ENCODE measurements around the gene HOXA10.

Gene HOXA10

GRCh38 chr7:27145914-27146412, 28.2 kb downstream of the HOXA10 start:
- no peak overlapping the region for H3K4me3 ChIP-seq (ENCODE audit: low read length)
- peaks cover 9% of the 10 kb centered on the region; the same call in 1 of the 2 replicates for H3K4me1 ChIP-seq (ENCODE audit: low read length)
- peaks cover 12% of the 10 kb centered on the region for H3K79me2 ChIP-seq (ENCODE audit: low read length)
- H3K27ac ChIP-seq (ENCODE audit: low read length) = no peak overlapping the region
- H3K36me3 ChIP-seq (replicated peaks; ENCODE audit: low read depth, low read length) = no peaks in the 10 kb centered on the region
- no peak overlapping the region for H3K9ac ChIP-seq (ENCODE audit: low read length)
- H3K27me3 ChIP-seq (ENCODE audit: low read depth, low read length) = no peaks in the 10 kb centered on the region; the same call in 1 of the 2 replicates
- TF ChIP-seq, protein P1, sequence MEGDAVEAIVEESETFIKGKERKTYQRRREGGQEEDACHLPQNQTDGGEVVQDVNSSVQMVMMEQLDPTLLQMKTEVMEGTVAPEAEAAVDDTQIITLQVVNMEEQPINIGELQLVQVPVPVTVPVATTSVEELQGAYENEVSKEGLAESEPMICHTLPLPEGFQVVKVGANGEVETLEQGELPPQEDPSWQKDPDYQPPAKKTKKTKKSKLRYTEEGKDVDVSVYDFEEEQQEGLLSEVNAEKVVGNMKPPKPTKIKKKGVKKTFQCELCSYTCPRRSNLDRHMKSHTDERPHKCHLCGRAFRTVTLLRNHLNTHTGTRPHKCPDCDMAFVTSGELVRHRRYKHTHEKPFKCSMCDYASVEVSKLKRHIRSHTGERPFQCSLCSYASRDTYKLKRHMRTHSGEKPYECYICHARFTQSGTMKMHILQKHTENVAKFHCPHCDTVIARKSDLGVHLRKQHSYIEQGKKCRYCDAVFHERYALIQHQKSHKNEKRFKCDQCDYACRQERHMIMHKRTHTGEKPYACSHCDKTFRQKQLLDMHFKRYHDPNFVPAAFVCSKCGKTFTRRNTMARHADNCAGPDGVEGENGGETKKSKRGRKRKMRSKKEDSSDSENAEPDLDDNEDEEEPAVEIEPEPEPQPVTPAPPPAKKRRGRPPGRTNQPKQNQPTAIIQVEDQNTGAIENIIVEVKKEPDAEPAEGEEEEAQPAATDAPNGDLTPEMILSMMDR (IDR thresholded peaks at IDR 0.05; ENCODE audit: low read depth, low read length) = no peak
- TF ChIP-seq EZH2phosphoT487 (IDR thresholded peaks at IDR 0.05; ENCODE audit: low read depth) = no peak
- no peaks in the 10 kb centered on the region for H4K20me1 ChIP-seq (ENCODE audit: insufficient read depth, low read length)
- H3K4me2 ChIP-seq (ENCODE audit: low read length) = no peak overlapping the region
- no peak overlapping the region for H2AFZ ChIP-seq (ENCODE audit: low read depth, low read length)
- no peaks in the 10 kb centered on the region for H3K9me3 ChIP-seq (ENCODE audit: insufficient read depth, low read length)

GRCh38 chr7:27145165-27145913, 28.8 kb downstream of the HOXA10 start:
- H3K36me3 ChIP-seq (replicated peaks; ENCODE audit: low read depth, low read length) = no peaks in the 10 kb centered on the region
- no peaks in the 10 kb centered on the region for H3K9me3 ChIP-seq (ENCODE audit: insufficient read depth, low read length)
- peaks cover 9% of the 10 kb centered on the region; the same call in 1 of the 2 replicates for H3K4me1 ChIP-seq (ENCODE audit: low read length)
- TF ChIP-seq, protein P1 (IDR thresholded peaks at IDR 0.05; ENCODE audit: low read depth, low read length) = no peak
- TF ChIP-seq EZH2phosphoT487 (IDR thresholded peaks at IDR 0.05; ENCODE audit: low read depth) = no peak
- H3K4me2 ChIP-seq (ENCODE audit: low read length) = no peak overlapping the region
- no peak overlapping the region for H3K4me3 ChIP-seq (ENCODE audit: low read length)
- H3K9ac ChIP-seq (ENCODE audit: low read length) = no peak overlapping the region
- H3K27me3 ChIP-seq (ENCODE audit: low read depth, low read length) = no peaks in the 10 kb centered on the region; the same call in 1 of the 2 replicates
- no peak overlapping the region for H3K27ac ChIP-seq (ENCODE audit: low read length)
- peaks cover 12% of the 10 kb centered on the region for H3K79me2 ChIP-seq (ENCODE audit: low read length)
- no peaks in the 10 kb centered on the region for H4K20me1 ChIP-seq (ENCODE audit: insufficient read depth, low read length)
- no peak overlapping the region for H2AFZ ChIP-seq (ENCODE audit: low read depth, low read length)

GRCh38 chr7:27144781-27145164, 29.3 kb downstream of the HOXA10 start:
- TF ChIP-seq, protein P1 (IDR thresholded peaks at IDR 0.05; ENCODE audit: low read depth, low read length) = no peak
- TF ChIP-seq EZH2phosphoT487 (IDR thresholded peaks at IDR 0.05; ENCODE audit: low read depth) = no peak
- H3K4me3 ChIP-seq (ENCODE audit: low read length) = no peak overlapping the region
- no peaks in the 10 kb centered on the region for H3K36me3 ChIP-seq (replicated peaks; ENCODE audit: low read depth, low read length)
- no peaks in the 10 kb centered on the region; the same call in 1 of the 2 replicates for H3K27me3 ChIP-seq (ENCODE audit: low read depth, low read length)
- H3K9me3 ChIP-seq (ENCODE audit: insufficient read depth, low read length) = no peaks in the 10 kb centered on the region
- H3K4me1 ChIP-seq (ENCODE audit: low read length) = peaks cover 9% of the 10 kb centered on the region; the same call in 1 of the 2 replicates
- peaks cover 7% of the 10 kb centered on the region for H3K79me2 ChIP-seq (ENCODE audit: low read length)
- no peak overlapping the region for H3K4me2 ChIP-seq (ENCODE audit: low read length)
- no peak overlapping the region for H2AFZ ChIP-seq (ENCODE audit: low read depth, low read length)
- H3K27ac ChIP-seq (ENCODE audit: low read length) = no peak overlapping the region
- H4K20me1 ChIP-seq (ENCODE audit: insufficient read depth, low read length) = no peaks in the 10 kb centered on the region
- no peak overlapping the region for H3K9ac ChIP-seq (ENCODE audit: low read length)

DNA sequence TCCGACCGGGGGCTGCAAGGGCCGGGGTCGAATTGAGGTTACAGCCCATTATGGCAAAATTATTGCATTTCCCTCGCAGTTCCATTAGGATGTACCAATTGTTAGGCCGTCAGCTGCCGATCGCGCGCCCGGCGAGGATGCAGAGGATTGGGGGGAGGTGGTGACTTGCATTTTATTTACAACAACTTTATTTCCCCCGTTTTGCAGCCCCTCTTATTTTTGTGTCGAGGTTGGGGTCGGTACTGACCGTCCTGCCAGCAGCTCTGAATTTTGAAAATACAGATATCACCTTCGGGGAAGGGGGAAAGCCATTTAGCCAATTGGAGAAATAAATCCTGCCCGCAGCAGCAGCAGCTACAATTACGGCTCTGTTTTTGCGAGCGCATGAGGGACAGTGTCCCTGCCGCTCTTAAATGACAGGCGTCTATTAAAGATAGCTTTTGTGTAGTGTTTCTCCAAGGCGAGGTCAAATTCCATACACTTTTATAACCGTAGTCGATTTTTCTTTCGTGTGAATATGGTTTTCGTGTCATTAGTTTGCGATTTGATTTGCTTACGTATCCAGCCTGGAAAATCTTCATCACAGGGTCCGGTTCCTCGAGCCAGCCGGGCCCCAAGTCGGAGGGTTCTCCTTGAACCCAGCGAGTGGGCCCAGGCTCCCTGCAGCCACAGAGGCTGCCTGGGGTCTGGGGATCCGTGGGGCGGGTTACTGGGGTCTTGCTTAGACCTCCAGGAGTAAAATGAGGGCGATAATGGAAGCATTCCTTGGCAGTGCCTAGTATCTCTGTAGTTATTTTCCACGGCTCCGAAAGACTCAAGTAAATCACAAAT, 30.0 kb downstream of the HOXA10 start:
- H3K27ac ChIP-seq (ENCODE audit: low read length) = no peak overlapping the region

More for the DNA sequence above, 30.0 kb downstream of the HOXA10 start:
- no peak overlapping the region for H3K4me3 ChIP-seq (ENCODE audit: low read length)
- TF ChIP-seq, protein P1 (IDR thresholded peaks at IDR 0.05; ENCODE audit: low read depth, low read length) = no peak
- TF ChIP-seq EZH2phosphoT487 (IDR thresholded peaks at IDR 0.05; ENCODE audit: low read depth) = no peak
- H3K79me2 ChIP-seq (ENCODE audit: low read length) = peaks cover 1% of the 10 kb centered on the region
- no peaks in the 10 kb centered on the region for H3K36me3 ChIP-seq (replicated peaks; ENCODE audit: low read depth, low read length)
- H3K4me1 ChIP-seq (ENCODE audit: low read length) = peaks cover 5% of the 10 kb centered on the region; the same call in 1 of the 2 replicates
- no peaks in the 10 kb centered on the region; the same call in 1 of the 2 replicates for H3K27me3 ChIP-seq (ENCODE audit: low read depth, low read length)
- no peaks in the 10 kb centered on the region for H4K20me1 ChIP-seq (ENCODE audit: insufficient read depth, low read length)
- H3K4me2 ChIP-seq (ENCODE audit: low read length) = peak overlapping the region; percentile 31; the same call in 1 of the 2 replicates
- H3K9ac ChIP-seq (ENCODE audit: low read length) = no peak overlapping the region
- no peaks in the 10 kb centered on the region for H3K9me3 ChIP-seq (ENCODE audit: insufficient read depth, low read length)
- H2AFZ ChIP-seq (ENCODE audit: low read depth, low read length) = no peak overlapping the region
